GM23248 (cell line): ENCODE data around the gene SBNO2. TPM values are rescaled to one million over a fixed set of nuclear protein-coding genes. Genes with fewer than 3 reads are reported as not detected.

Experiments
- DNase-seq: peaks from one replicate; pipeline ENCODE4 v3.0.0-alpha.2; 2015
- H2AFZ ChIP-seq: fragments of 200-600 bp; sonication (generic); 2 replicates; pipeline ENCODE4 v1.6.1; 2016; ENCODE audit warnings: antibody characterized with exemption
- H3F3A ChIP-seq: fragments of 200-600 bp; sonication (generic); 2 replicates; pipeline ENCODE4 v1.6.1; 2016; ENCODE audit warnings: mild to moderate bottlenecking, antibody characterized with exemption, mixed run types; ENCODE audit not compliant: insufficient read depth
- H3K27ac ChIP-seq: fragments of 200-600 bp; sonication (generic); 2 replicates; pipeline ENCODE4 v1.5.1; 2016; ENCODE audit warnings: mild to moderate bottlenecking
- H3K27me3 ChIP-seq: fragments of 200-600 bp; sonication (generic); replicated peaks from 2 replicates; pipeline ENCODE4 v1.6.1; 2016; ENCODE audit warnings: mild to moderate bottlenecking; ENCODE audit not compliant: insufficient read depth
- H3K36me3 ChIP-seq: fragments of 200-600 bp; sonication (generic); 2 replicates; pipeline ENCODE4 v1.6.1; 2016; ENCODE audit warnings: low read depth, mild to moderate bottlenecking
- H3K4me1 ChIP-seq: fragments of 200-600 bp; sonication (generic); 2 replicates; pipeline ENCODE4 v1.6.1; 2016; ENCODE audit warnings: mild to moderate bottlenecking; ENCODE audit not compliant: insufficient read depth
- H3K4me2 ChIP-seq: fragments of 200-600 bp; sonication (generic); one replicate; pipeline ENCODE4 v1.6.1; 2016; ENCODE audit warnings: mild to moderate bottlenecking; ENCODE audit not compliant: unreplicated experiment
- H3K4me3 ChIP-seq: fragments of 200-600 bp; sonication (generic); 2 replicates; pipeline ENCODE4 v1.5.1; 2016; ENCODE audit warnings: mild to moderate bottlenecking
- H3K79me2 ChIP-seq: fragments of 200-600 bp; sonication (generic); 2 replicates; pipeline ENCODE4 v1.6.1; 2016; ENCODE audit warnings: mild to moderate bottlenecking; ENCODE audit not compliant: insufficient read depth
- H3K9ac ChIP-seq: fragments of 200-600 bp; sonication (generic); 2 replicates; pipeline ENCODE4 v1.6.1; 2016; ENCODE audit warnings: mild to moderate bottlenecking
- H3K9me2 ChIP-seq: fragments of 200-600 bp; sonication (generic); 2 replicates; pipeline ENCODE4 v1.6.1; 2016; ENCODE audit warnings: mixed run types, mild to moderate bottlenecking, moderate library complexity; ENCODE audit not compliant: insufficient read depth
- H3K9me3 ChIP-seq: fragments of 200-600 bp; sonication (generic); one replicate; pipeline ENCODE4 v1.6.1; 2017; ENCODE audit warnings: low read depth
- H4K20me1 ChIP-seq: fragments of 200-600 bp; sonication (generic); 2 replicates; pipeline ENCODE4 v1.6.0; 2016; ENCODE audit not compliant: insufficient read depth
- EZH2 ChIP-seq: fragments of 200-600 bp; sonication (generic); IDR thresholded peaks from 2 replicates; pipeline ENCODE4 v1.6.1; 2018; ENCODE audit warnings: antibody characterized with exemption, mild to moderate bottlenecking; ENCODE audit not compliant: insufficient read depth, poor library complexity, severe bottlenecking
- EZH2phosphoT487 ChIP-seq: fragments of 200-600 bp; sonication (generic); IDR thresholded peaks from 2 replicates; pipeline ENCODE4 v1.6.1; 2018; ENCODE audit warnings: antibody characterized with exemption, moderate library complexity, mild to moderate bottlenecking, low read depth; ENCODE audit not compliant: insufficient read depth
- WGBS, 2 experiments: methylation state at CpG; one replicate each; pipeline ENCODE4 v1.1.6; 2015 to 2017; ENCODE audit warnings: low lambda C conversion rate in 2 of 2, low coverage in 1 of 2; ENCODE audit errors: missing lambda C conversion rate in 2 of 2; 5-methylcytosine and 5-hydroxymethylcytosine counted together
- in situ Hi-C: fragments of 300-500 bp; cut with MboI; formaldehyde crosslinking; loops from 2 replicates; pipeline ENCODE4 v1.15.0; 2020
- polyA plus RNA-seq: library from polyadenylated mRNA; unstranded; fragments of >200 nt; fragmentation: Nextera tagmentation; extraction: Ambion mirVana; gene quantifications from 2 replicates; pipeline ENCODE4 v1.2.1, GENCODE V29; 2016
- total RNA-seq: library from RNA; depleted of rRNA; stranded (reverse); fragments of >200 nt; shearing (Covaris generic); gene quantifications from 2 replicates; pipeline ENCODE4 v1.2.3, GENCODE V29; 2014

Gene SBNO2
- total and polyA plus RNA-seq, 2 experiments from 2014 or later, result 7.5 to 70.4 TPM

- peaks cover 9% of the 10 kb centered on the region; the same call in 1 of the 2 replicates for H3K36me3 ChIP-seq
- no peak overlapping the region for H3K27ac ChIP-seq
- H3F3A ChIP-seq, result 0 out of 2 replicates have a peak, but pooled peaks cover 7% of the 10 kb centered on the region
- no peak overlapping the region for H3K9ac ChIP-seq
- H3K9me3 ChIP-seq, result no peaks in the 10 kb centered on the region
- no peak overlapping the region for H2AFZ ChIP-seq
- H3K4me1 ChIP-seq, result peaks cover under 1% of the 10 kb centered on the region; the same call in 1 of the 2 replicates
- no peak overlapping the region for H3K4me2 ChIP-seq
- DNase-seq, result no peak
- TF ChIP-seq EZH2 (no peak), EZH2phosphoT487 (no peak)
- 0 out of 2 replicates have a peak, but pooled peaks cover 5% of the 10 kb centered on the region for H3K79me2 ChIP-seq
- H4K20me1 ChIP-seq, result no peaks in the 10 kb centered on the region
- no peaks in the 10 kb centered on the region for H3K9me2 ChIP-seq
- in situ Hi-C loops, result no loop called here
- H3K27me3 ChIP-seq, result no peaks in the 10 kb centered on the region
- H3K4me3 ChIP-seq, result no peak overlapping the region
- WGBS, 2 experiments, result 96 to 98% methylated on average over 44 to 85 of the region's 89 CpGs
These were observed 65.6 kb downstream of the SBNO2 start for GRCh38 chr19:1108291-1109031.

GRCh38 chr19:1107661-1108261 lies 66.3 kb downstream of the SBNO2 start:
- Histone ChIP-seq H3K4me3 (no peak overlapping the region), H3F3A (peaks cover 14% of the 10 kb centered on the region; the same call in 1 of the 2 replicates), H2AFZ (no peak overlapping the region), H4K20me1 (no peaks in the 10 kb centered on the region), H3K9me2 (no peaks in the 10 kb centered on the region), H3K27ac (no peak overlapping the region), H3K27me3 (no peaks in the 10 kb centered on the region), H3K4me1 (peaks cover 7% of the 10 kb centered on the region), H3K9ac (no peak overlapping the region), H3K9me3 (no peaks in the 10 kb centered on the region), H3K4me2 (no peak overlapping the region), H3K79me2 (0 out of 2 replicates have a peak, but pooled peaks cover 5% of the 10 kb centered on the region), H3K36me3 (peaks cover 5% of the 10 kb centered on the region; the same call in 1 of the 2 replicates)
- WGBS, 2 experiments, result 92 to 93% methylated on average over 19 to 25 of the region's 25 CpGs
- no peak for DNase-seq
- in situ Hi-C loops, result no loop called here
- TF ChIP-seq EZH2phosphoT487 (no peak), EZH2 (no peak)

GRCh38 chr19:1106841-1107660 lies 67.0 kb downstream of the SBNO2 start:
- Histone ChIP-seq H3K79me2 (0 out of 2 replicates have a peak, but pooled peaks cover 5% of the 10 kb centered on the region), H3K4me2 (no peak overlapping the region), H3K27me3 (no peaks in the 10 kb centered on the region), H2AFZ (no peak overlapping the region), H4K20me1 (no peaks in the 10 kb centered on the region), H3K4me3 (no peak overlapping the region), H3F3A (peaks cover 16% of the 10 kb centered on the region; the same call in 1 of the 2 replicates), H3K27ac (no peak overlapping the region), H3K9ac (no peak overlapping the region), H3K9me3 (no peaks in the 10 kb centered on the region), H3K36me3 (no peaks in the 10 kb centered on the region; the same call in 1 of the 2 replicates), H3K4me1 (peaks cover 11% of the 10 kb centered on the region), H3K9me2 (no peaks in the 10 kb centered on the region)
- peak; percentile 82 for DNase-seq
- TF ChIP-seq EZH2, result no peak
- no peak for TF ChIP-seq EZH2phosphoT487
- in situ Hi-C loops, result no loop called here
- 52 to 62% methylated on average over 13 to 17 of the region's 17 CpGs for whole genome bisulfite sequencing, 2 experiments
